Ramos (cell line): ENCODE measurements around the gene SLC2A13.
"Not testable (repeated sequence)": the region's sequence is repeated elsewhere in the genome, so short reads cannot be mapped to it uniquely, and the experiment has no call there.

Source experiments
- in situ Hi-C: fragments of 300-500 bp; cut with MboI; formaldehyde crosslinking; loops from one replicate; pipeline ENCODE4 v1.14.3; 2022; ENCODE audit warnings: low sequenced_read_pairs; ENCODE audit not compliant: unreplicated experiment

SLC2A13 gene

DNA sequence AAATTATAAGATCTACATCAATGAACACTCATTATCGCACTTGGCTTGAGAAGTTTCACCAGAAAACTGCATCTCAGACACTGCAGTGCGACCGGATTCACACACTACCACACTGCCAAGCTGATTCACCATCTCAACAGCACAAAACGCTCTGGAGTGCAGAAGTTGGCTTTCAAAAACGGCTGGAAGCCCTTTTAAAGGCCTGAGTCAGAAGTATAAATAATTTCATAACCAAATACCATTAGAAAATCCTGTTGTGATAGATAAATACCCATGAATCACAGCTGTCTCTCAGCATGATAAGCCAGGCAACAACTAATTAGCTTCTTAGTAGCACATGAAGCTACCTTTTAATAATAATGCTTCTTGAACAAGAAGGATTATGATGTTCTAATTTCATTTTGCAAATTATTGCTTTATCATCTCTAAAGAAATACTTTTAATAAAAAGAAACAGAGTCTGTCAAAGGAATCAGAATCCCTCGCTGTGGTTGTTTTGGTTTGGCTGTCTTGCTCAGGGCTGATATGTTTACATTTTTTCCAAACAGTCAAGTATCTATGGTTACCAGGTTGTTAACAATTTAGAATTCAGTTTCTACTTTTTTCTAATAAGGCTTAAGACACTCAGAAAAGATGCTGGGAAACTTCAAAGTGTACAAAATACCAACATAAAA is 51.2 kb downstream of the SLC2A13 start:
- in situ Hi-C loops = no loop called here

DNA sequence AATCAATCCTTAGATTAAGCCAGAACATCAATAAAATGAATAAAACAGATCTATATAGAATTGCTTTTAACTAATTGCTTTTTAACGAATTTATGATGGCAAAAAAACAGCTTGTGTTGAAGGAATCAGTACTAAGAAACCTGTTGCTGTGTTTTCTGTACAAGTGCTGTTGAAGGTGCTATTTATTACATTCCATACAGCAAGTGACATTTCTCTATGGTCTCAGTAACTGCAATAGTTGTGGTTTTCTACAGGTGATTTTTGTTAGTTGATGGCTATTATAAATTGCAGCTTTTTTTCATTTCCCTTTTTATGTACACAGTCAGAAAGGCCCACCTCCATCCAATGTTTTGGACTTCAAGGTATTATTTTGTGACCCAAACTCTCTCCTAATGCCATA is 56.6 kb downstream of the SLC2A13 start:
- in situ Hi-C loops = no loop called here

DNA sequence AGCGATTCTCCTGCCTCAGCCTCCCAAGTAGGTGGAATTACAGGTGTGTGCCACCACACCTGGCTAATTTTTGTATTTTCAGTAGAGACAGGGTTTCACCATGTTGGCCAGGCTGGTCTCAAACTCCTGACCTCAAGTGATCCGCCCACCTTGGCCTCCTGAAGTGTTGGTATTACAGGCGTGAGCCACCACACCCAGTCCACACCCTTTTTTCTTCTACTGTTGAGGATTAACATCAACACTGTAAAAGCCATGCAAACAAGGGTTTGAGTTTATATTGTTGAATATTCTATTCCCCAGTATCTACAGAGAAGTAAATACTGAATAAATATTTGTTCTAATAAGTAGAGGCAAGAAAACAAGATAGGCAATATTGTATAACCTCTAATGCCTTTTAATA is 58.9 kb downstream of the SLC2A13 start:
- in situ Hi-C loops = not testable (repeated sequence)

DNA sequence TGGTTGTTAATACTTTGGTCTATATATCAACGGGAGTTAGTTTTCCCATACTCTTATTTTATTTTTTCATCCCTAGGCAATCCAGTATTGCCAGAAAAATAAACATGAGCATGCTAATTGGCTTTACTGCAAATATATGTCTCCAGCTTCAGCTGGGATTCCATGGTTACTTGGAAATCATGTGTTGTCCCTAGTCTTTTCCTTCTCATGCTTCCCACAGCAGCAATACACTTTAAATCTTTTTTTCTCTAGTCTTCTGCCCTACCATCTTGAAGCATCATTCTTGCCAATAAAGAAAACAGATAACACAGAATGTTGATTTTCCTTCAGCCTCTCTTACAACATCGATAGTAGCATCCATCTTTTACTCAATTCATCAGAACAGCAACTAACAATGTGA is 60.2 kb downstream of the SLC2A13 start:
- in situ Hi-C loops = no loop called here

DNA sequence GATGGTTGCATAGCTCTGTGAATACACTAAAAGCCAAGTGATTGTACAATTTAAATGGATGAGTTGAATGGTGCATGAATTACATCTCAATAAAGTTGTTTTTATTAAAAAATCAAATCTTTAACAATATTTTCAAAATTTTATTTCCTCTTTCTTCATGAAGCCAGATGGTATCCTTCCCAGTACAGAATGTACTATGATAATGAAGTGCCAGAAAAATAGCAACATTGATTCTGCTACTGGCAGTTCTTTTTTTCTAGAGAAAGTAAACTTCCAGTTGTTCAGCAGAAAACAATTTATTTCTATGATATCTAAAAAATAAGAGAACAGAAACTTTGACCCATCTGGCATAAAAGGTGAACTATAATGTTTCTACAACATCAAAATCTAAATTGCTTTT is 61.5 kb downstream of the SLC2A13 start:
- in situ Hi-C loops = no loop called here

DNA sequence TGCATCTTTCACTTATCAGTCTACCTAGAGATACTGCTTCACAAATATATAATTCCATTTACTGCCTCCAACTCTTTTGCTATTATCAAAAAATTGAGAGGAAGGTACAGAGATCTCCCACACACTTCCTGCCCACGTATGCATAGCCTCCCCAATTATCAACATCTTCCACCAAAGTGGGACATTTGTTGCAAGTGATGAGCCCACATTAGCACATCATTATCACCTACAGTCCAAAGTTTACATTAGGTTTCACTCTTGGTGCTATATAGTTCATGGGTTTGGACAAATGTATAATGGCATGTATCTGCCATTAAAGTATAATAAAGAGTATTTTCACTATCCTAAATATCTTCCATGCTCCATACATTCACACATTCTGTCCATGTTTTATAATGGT is 66.3 kb downstream of the SLC2A13 start:
- in situ Hi-C loops = no loop called here

DNA sequence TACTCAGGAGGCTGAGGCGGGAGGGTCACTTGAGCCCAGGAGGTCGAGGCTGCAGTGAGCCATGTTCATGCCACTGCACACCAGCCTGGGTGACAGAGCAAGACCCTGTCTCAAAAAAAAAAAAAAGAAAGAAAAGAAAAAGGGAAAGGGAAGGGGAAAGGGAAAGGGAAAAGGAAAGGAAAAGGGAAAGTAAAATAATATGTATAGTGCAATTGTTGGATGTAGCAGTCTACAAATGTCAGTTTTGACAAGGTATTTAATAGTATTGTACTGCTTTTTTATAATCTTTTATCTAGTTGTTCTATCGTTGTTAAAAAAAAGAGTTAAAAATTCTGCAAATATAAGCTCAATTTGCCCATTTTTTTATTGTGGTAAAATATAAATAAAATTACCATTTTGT is 67.3 kb downstream of the SLC2A13 start:
- in situ Hi-C loops = no loop called here

DNA sequence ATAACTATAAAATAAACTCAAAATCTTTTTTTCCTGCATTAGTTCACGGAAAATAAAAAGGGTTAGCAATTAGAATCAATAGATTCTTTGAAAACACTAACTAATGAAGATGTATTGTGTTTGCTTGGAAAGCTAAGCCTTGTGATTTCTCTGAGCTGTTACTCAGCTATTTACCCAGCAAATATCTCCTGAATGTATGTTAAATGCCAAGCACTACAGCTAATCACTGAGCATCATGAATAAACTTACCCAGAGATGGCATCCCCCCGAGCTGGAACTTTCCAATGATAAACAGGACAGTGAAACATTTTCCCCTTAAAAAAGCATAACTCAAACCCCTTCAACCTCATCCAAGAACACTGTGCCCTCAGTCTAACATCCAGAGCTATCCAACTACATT is 71.2 kb downstream of the SLC2A13 start:
- in situ Hi-C loops = no loop called here

DNA sequence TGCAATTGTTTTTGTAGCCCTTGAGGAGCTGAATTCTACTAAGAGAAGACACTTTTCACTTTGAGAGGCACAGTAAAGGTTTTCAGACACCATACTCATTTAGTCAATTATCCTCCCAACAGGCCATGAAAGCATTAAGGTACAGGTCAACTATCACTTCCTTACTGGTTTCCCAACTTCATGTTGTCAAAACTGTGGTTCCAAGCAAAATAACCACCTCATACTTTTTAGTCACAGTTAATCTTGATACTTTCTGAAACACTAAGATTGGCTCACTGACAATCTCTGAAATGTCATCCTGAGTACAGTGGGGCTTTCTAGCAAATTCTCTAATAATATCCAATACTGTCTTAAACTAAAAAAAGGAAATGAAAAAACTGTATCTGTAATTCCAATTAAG is 71.7 kb downstream of the SLC2A13 start:
- in situ Hi-C loops = no loop called here

DNA sequence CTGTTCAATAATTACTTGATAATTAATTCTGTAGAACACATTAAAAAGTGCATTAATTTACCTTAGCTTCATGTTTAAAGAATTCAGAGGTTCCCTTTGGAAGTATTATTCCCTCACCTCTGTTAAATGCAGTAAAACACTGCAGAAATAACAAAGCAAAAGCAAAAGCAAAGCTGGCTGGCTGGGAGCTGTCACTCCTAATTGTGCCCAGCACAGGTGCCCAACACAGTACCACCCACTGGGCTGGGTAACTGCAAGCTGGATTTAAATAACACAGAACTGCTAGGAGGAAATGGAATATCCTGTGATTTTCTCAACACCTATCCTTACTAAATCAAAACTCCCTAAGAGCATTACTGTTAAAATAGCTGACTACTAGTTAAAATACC is 72.6 kb downstream of the SLC2A13 start:
- in situ Hi-C loops = no loop called here

DNA sequence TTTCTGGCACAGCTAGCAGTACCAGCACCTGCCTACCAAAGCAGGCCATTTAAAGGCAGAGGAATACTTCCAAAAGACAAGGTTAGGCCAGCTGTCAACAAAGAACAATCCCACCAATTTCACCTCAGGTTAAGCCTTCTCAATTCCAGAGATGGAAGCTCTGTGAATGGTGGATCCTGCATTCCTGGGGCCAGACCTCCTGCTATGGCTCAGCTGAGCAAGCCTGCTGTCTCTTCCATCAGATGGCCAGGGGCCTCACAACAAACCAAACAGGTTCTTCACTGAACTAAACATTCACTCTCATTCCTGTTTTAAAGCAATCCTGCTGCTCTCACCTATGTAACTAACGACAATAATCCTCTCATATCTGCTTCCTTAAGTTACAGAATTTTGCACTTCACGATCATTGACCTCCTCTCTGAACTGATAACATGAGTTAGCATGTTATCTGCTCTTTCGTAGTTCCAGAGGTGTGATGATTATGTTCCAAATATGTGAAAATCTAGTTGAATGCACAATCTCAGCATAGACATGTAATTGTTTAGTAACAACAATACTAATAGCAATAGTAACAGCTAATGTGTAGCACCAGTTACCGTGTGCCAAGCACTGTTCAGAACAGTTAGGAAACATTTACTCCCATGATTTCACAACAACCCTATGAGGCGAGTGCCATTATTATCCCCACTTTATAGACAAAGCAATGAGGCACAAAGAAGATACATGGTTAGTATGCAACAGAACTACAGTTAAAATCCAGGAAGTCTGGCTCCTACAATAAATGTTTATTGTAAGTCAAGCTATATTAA is 73.2 kb downstream of the SLC2A13 start:
- in situ Hi-C loops = no loop called here

DNA sequence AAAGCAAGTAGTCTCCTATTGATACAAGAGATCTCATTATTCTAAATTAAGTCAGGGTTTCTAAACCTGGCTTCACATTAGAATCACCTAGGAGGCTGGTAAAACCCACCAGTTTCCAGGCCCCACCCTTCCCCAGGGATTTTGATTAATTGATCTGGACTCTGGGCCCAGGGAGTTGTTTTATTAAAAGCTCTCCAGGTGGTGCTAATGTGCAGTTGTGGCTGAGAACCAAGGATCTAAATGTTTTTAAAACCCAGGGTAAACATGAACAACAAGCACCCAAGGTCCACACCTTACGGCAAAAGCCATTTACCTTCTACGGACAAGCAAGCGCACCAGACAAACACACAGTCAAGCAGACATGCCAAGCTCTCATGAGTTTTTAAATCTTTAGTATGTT is 73.9 kb downstream of the SLC2A13 start:
- in situ Hi-C loops = no loop called here

DNA sequence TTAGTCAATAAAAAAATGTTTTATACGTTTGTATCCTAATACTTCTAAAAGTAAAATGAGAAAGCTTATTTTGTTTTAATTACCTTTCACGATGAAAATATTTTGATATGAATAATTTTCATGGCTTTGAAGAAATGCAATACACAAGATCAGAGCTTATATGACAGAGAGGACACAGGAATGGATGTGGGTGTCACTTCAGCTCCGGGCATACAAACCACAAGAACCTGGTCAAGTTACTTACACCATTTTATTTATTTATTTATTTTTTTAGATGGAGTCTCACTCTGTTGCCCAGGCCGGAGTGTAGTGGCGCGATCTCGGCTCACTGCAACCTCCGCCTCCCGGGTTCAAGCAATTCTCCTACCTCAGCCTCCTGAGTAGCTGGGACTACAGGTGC is 74.9 kb downstream of the SLC2A13 start:
- in situ Hi-C loops = not testable (repeated sequence)

DNA sequence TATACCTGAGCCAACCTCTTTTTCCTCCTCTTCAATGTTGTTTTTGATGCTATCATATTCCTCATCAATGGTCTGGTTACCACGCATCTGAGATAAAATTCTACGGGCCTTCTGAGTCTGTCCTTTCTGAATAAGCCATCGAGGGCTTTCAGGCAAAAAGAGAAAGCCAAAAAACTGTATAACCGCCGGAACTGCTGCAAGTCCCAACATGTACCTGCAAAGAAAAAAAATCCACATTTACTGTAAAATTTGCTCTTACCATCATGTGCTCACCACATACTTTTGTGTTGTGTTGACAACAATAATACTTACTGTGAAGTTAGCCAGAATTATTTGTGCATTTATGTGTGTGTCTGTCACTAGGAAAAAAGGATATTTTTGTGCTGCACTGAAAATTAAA is 77.6 kb downstream of the SLC2A13 start:
- in situ Hi-C loops = no loop called here

DNA sequence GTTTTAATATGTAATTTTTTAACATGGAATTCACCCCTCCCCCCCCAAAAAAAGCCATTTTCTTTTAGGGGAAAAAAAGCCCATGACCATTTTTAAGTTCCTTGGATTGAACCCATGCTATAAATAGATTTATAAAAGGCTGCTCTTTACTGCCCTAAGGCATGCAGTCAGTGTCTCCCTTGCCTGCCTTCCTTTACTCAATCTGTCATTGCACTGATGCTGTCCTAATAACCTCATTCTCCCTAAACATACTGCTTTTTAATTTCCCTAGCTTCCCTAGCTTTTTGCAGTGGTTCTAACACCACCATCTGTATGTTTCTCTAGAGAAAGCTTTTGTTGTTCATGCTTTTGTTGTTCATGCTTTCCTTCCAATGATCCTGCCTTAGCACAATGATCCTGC is 83.0 kb downstream of the SLC2A13 start:
- in situ Hi-C loops = loop anchor here (25.0 kb wide), 1 partner anchor 289 kb away; no protein-coding TSS in a partner anchor

DNA sequence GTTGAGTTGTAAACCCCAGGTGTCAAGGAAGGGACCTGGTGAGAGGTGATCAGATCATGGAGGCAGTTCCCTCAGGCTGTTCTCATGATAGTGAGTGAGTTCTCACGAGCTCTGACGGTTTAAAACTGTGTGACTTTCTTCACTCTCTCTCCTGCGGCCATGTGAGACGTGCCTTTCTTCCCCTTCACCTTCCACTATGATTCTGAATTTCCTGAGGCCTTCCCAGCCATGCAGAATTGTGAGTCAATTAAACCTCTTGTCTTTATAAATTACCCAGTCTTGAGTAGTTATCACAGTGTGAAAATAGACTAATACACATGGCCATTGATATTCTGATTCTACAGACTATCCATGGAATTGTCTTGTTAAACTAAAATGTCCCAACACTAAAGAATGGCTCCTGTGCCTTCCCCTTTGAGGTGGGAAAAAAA is 85.6 kb downstream of the SLC2A13 start:
- in situ Hi-C loops = loop anchor here (25.0 kb wide), 1 partner anchor 292 kb away; no protein-coding TSS in a partner anchor

DNA sequence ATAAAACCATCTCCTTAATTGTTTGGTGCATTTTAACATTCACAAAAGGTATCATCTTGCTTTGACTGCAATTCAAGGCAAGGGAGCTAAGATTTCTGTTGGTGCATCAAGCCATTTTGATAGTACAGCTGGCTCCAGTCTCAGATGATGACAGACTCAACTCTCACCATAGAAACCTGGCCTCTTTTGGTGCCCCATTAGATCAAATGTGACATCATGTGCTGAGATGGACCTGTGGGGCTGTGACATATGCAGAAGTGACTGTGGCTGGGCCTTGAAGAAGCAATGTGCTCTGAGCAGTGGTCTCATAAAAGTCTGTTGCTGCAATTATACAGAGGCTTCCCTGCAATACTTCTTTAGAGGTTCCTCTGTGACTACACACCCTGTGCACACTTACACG is 88.4 kb downstream of the SLC2A13 start:
- in situ Hi-C loops = loop anchor here (25.0 kb wide), 1 partner anchor 295 kb away; no protein-coding TSS in a partner anchor

DNA sequence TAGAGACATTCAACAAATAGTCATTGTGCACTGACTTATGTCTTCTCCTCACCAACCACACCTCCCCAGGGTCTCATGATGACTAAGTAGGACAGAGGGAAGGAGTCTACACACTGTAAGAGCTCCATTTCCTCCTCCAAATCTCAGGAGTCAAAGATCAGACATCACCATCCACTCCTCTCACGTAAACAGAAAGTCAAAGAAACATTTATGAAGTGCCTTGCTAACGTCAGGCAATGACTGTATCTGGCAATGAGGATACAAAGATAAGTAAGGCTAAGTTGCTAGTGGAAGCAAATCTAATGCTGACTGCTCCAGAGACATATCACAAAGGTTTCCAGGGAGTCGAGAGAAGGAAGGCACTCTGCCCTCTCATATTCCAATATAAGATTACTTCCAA is 88.9 kb downstream of the SLC2A13 start:
- in situ Hi-C loops = loop anchor here (25.0 kb wide), 1 partner anchor 295 kb away; no protein-coding TSS in a partner anchor

DNA sequence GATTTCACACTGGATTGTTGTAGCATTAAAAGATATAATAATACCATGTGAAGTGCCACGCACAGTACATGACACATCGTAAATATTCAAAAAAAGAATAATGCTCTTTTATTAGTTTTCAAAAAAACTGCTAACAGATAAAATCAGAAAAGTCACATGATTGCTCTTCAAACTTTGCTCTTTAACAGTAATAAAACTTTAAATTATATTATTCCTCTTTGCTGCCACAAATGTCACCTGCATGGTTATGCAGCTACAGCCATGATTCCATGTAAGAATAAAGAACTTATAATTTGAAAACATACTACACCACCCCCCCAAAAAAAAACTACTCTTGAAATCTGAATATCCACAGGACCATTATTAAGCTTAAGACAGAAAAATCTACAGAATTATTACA is 90.0 kb downstream of the SLC2A13 start:
- in situ Hi-C loops = loop anchor here (25.0 kb wide), 1 partner anchor 296 kb away; no protein-coding TSS in a partner anchor

DNA sequence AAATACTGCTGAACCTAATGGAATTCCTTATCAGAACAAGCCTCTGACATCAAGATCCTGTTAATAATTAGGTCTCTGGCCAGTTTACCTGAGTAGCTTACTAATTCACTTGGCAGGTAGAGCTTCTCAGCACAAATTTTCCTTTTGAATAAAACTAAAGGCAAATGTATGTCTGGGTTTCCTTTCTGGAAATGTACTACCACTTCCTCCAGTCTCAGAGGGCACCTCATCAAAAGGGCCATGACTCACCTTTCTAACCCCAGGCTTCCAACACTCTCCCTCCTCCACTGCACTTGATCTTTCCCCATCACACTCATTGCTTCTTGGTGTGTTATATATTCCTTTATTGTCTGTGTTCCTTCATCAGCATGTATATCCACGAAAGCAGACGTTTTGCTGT is 90.5 kb downstream of the SLC2A13 start:
- in situ Hi-C loops = loop anchor here (25.0 kb wide), 1 partner anchor 297 kb away; no protein-coding TSS in a partner anchor

DNA sequence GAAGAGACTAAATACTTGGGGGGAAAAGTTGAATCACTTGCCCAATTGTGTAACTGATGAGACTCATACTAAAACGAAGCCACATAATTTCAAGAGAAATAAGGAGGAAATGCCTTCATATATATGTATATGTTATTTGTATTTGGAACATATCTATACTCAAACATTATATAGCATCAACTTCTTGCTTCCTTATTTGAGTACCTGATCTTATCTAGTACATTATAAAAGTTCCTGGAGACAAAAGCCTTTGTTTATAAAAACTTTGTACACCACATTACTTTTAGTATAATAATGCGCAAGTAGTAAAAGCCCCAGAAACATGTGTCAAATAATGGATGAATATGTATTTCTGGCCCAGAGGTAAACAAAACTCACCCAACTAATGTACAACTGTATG is 92.0 kb downstream of the SLC2A13 start:
- in situ Hi-C loops = loop anchor here (25.0 kb wide), 1 partner anchor 298 kb away; no protein-coding TSS in a partner anchor
